SK-N-SH treated with all-trans-retinoic acid at 6 μM for 48 hours (cell line): ENCODE data around the gene GPX4.

ENCODE experiments used
- ARNTL ChIP-seq: fragments of 450-650 bp; formaldehyde crosslinking; IDR thresholded peaks from 2 replicates; pipeline ENCODE4 v1.5.0; 2020; ENCODE audit warnings: low read depth, mild to moderate bottlenecking, moderate library complexity, borderline replicate concordance
- CREB5 ChIP-seq: fragments of 250-450 bp; sonication (Bioruptor Pico); IDR thresholded peaks from 2 replicates; pipeline ENCODE4 v1.5.1; 2020; ENCODE audit warnings: low read depth, mild to moderate bottlenecking, moderate library complexity
- CSDC2 ChIP-seq: fragments of 250-450 bp; sonication (Bioruptor Pico); IDR thresholded peaks from 2 replicates; pipeline ENCODE4 v1.5.0; 2020; ENCODE audit warnings: mild to moderate bottlenecking, moderate library complexity
- ESRRG ChIP-seq: fragments of 250-450 bp; sonication (Bioruptor Pico); IDR thresholded peaks from 2 replicates; pipeline ENCODE4 v1.6.1; 2021; ENCODE audit warnings: mild to moderate bottlenecking
- GLIS3 ChIP-seq: fragments of 250-450 bp; sonication (Bioruptor Pico); IDR thresholded peaks from 2 replicates; pipeline ENCODE4 v1.5.0; 2020; ENCODE audit warnings: mild to moderate bottlenecking, moderate library complexity
- ISL1 ChIP-seq: fragments of 250-450 bp; sonication (Bioruptor Pico); IDR thresholded peaks from 2 replicates; pipeline ENCODE4 v2.1.2; 2022; ENCODE audit warnings: mild to moderate bottlenecking, moderate library complexity
- OSR1 ChIP-seq: fragments of 250-450 bp; sonication (Bioruptor Pico); IDR thresholded peaks from 2 replicates; pipeline ENCODE4 v1.8.0; 2022; ENCODE audit warnings: moderate library complexity, mild to moderate bottlenecking, inconsistent platforms
- PATZ1 ChIP-seq: fragments of 250-450 bp; sonication (Bioruptor Pico); IDR thresholded peaks from 2 replicates; pipeline ENCODE4 v1.8.0; 2020; ENCODE audit warnings: mild to moderate bottlenecking, moderate library complexity, borderline replicate concordance
- RARB ChIP-seq: fragments of 250-450 bp; sonication (Bioruptor Pico); IDR thresholded peaks from 2 replicates; pipeline ENCODE4 v1.8.0; 2021; ENCODE audit warnings: mild to moderate bottlenecking, moderate library complexity
- SNAI2 ChIP-seq: fragments of 250-450 bp; sonication (Bioruptor Pico); IDR thresholded peaks from 2 replicates; pipeline ENCODE4 v1.5.0; 2020; ENCODE audit warnings: mild to moderate bottlenecking, moderate library complexity
- TCF4 ChIP-seq: fragments of 250-450 bp; sonication (Bioruptor Pico); IDR thresholded peaks from 2 replicates; pipeline ENCODE4 v1.8.0; 2021; ENCODE audit warnings: mild to moderate bottlenecking, moderate library complexity, borderline replicate concordance
- TOX ChIP-seq: fragments of 250-450 bp; sonication (Bioruptor Pico); IDR thresholded peaks from 2 replicates; pipeline ENCODE4 v1.8.0; 2021; ENCODE audit warnings: mild to moderate bottlenecking, moderate library complexity, borderline replicate concordance
- ZFP3 ChIP-seq: fragments of 250-450 bp; sonication (Bioruptor Pico); IDR thresholded peaks from 2 replicates; pipeline ENCODE4 v1.5.0; 2020; ENCODE audit warnings: mild to moderate bottlenecking, moderate library complexity
- ZFP30 ChIP-seq: fragments of 450-650 bp; formaldehyde crosslinking; IDR thresholded peaks from 2 replicates; pipeline ENCODE4 v1.5.0; 2022; ENCODE audit warnings: mild to moderate bottlenecking, moderate library complexity

GRCh38 chr19:1125601-1126467 lies 22.0 kb downstream of the GPX4 start:
- no peak for TF ChIP-seq ZFP30 (CRISPR knock-in tag)
- TF ChIP-seq ARNTL (CRISPR knock-in tag): no peak
- 0 out of 2 replicates have a peak, but pooled peaks have one; percentile 35 for TF ChIP-seq PATZ1 (CRISPR knock-in tag)
- TF ChIP-seq ISL1 (CRISPR knock-in tag): no peak; the same call in 1 of the 2 replicates
- no peak for TF ChIP-seq RARB (CRISPR knock-in tag)
- TF ChIP-seq ESRRG (CRISPR knock-in tag): no peak
- TF ChIP-seq OSR1 (CRISPR knock-in tag): peak; percentile 84; the same call in 1 of the 2 replicates
- TF ChIP-seq TCF4 (CRISPR knock-in tag): no peak
- TF ChIP-seq ZFP3 (CRISPR knock-in tag): no peak
- no peak for TF ChIP-seq GLIS3 (CRISPR knock-in tag)
- no peak for TF ChIP-seq SNAI2 (CRISPR knock-in tag)
- TF ChIP-seq TOX (CRISPR knock-in tag): no peak
- no peak for TF ChIP-seq CSDC2 (CRISPR knock-in tag)
- TF ChIP-seq CREB5 (CRISPR knock-in tag): no peak
